Measurements from ENCODE around the gene TUBGCP5. TPM values are rescaled to one million over a fixed set of nuclear protein-coding genes. Genes with fewer than 3 reads are reported as not detected.

TUBGCP5 gene
- total RNA-seq, 4 donors from 2014 or later, result 8.1 to 18.3 (median 14.1) TPM

DNA sequence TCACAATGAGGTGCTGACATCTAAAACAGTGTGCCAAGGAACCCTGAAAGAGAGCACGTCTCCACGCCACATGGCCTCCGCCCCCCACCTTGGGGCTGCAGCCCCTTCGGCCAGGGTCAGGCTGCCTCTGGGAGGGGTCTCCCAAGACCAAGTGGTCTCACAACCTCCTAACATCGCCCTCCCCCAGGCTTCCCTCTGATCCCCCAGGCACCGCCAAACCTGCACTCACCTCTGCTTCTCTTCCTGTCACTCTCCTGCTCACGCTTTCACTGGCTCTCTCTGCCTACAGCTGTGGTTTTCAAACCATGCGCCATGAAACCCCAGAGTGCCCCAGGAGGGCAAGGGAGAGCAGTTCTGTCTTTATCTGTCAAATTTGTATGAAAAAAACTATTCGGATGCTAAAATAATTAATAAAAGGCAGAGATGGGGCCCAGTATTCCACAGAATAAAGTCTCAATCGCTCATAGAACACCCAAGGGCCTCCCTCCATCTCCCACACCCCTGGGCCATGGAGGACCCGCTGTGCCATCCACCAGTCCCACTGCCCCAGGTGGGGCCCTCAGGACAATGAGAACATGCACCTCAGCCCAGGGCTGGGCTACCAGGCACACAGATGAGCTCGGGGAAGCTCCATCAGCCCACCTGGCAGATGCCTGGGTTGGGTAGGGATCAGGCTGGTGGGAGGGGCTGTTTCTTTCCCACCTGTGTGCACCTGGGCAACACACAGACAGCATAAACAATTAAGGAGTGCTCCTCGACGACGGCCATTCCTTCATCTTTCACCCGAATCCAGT is 80.7 kb downstream of the TUBGCP5 start:
- Histone ChIP-seq H3K36me3 (no peaks in the 10 kb centered on the region), H3K4me3 (no peak overlapping the region), H3K9me3 (no peaks in the 10 kb centered on the region), H3K27me3 (no peaks in the 10 kb centered on the region), H3K4me1 (peaks cover 74 to 98% (median 86%) of the 10 kb centered on the region in 4 donors), H3K27ac (replicated peaks in 1 of 4) (no peak overlapping the region)
- TF ChIP-seq POLR2AphosphoS5 (IDR thresholded peaks at IDR 0.05) (no peak), EP300 (IDR thresholded peaks at IDR 0.05) (no peak), POLR2A (IDR thresholded peaks at IDR 0.05; ENCODE audit: low read depth) (no peak)
- TF ChIP-seq, protein P1, sequence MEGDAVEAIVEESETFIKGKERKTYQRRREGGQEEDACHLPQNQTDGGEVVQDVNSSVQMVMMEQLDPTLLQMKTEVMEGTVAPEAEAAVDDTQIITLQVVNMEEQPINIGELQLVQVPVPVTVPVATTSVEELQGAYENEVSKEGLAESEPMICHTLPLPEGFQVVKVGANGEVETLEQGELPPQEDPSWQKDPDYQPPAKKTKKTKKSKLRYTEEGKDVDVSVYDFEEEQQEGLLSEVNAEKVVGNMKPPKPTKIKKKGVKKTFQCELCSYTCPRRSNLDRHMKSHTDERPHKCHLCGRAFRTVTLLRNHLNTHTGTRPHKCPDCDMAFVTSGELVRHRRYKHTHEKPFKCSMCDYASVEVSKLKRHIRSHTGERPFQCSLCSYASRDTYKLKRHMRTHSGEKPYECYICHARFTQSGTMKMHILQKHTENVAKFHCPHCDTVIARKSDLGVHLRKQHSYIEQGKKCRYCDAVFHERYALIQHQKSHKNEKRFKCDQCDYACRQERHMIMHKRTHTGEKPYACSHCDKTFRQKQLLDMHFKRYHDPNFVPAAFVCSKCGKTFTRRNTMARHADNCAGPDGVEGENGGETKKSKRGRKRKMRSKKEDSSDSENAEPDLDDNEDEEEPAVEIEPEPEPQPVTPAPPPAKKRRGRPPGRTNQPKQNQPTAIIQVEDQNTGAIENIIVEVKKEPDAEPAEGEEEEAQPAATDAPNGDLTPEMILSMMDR (IDR thresholded peaks at IDR 0.05), result no peak
- no peak for DNase-seq (ENCODE audit: extremely low spot score)
- intact Hi-C loops (cut with DNase I), result no loop called here
- WGBS, result 91% methylated on average over 14 of the region's 16 CpGs

DNA sequence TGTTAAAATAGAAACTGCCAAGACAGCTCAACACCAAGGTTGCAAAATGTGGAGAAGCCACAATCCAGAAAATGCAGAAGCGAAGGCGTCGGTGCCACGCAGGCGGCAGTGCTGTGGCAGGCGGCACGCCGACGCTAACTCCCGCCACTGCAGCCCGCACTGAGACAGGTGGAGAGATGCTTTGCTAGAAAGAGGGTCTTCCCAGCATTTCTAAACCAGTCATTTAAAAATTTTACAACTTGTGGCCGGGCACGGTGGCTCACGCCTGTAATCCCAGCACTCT is 82.5 kb downstream of the TUBGCP5 start:
- intact Hi-C loops (cut with DNase I), result no loop called here
- H3K27ac ChIP-seq (replicated peaks in 1 of 4), result no peak overlapping the region
- WGBS, result 98% methylated on average over 14 of the region's 14 CpGs
- DNase-seq (ENCODE audit: extremely low spot score), result no peak
- H3K9me3 ChIP-seq, result no peaks in the 10 kb centered on the region
- TF ChIP-seq, protein P1 (IDR thresholded peaks at IDR 0.05), result no peak
- TF ChIP-seq EP300 (IDR thresholded peaks at IDR 0.05), result no peak
- TF ChIP-seq POLR2A (IDR thresholded peaks at IDR 0.05; ENCODE audit: low read depth), result no peak
- no peak for TF ChIP-seq POLR2AphosphoS5 (IDR thresholded peaks at IDR 0.05)
- H3K36me3 ChIP-seq, result no peaks in the 10 kb centered on the region
- H3K4me3 ChIP-seq, result no peak overlapping the region
- H3K27me3 ChIP-seq, result no peaks in the 10 kb centered on the region
- H3K4me1 ChIP-seq, result peaks cover 60 to 96% (median 85%) of the 10 kb centered on the region in 4 donors

DNA sequence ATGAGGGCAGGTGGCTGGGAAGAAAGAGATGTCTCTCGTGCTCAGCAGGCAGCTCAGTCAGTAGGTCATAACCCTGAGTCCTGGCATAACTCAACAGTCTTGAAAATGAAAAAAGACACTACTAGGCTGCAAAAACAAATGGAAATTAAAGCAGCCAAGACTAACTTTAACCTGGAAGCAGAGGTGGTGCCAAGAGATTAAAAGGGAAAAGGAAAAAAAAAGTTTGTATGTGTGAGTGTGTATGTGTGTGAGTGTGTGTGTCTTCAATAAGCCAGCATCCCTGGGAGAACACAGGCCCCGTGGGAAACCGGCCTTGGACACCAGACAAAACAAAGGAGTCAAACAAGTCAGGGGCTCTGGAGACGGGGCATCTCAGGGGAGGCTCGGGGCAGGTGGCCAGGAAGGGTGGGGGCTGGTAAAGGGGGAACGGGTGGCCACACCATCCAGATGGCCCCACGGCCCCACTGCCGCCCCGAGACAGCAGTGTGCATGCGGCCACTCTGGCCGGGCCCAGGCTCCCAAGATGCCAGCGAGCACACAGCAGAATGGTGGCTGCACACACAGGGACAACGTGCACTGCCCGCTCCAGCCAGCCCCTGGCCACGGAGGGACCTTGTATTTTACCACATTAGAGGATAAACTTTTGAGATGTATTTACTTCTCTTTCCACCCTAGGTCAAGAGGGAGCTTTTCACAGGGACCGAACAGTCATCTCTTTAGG is 83.0 kb downstream of the TUBGCP5 start:
- Histone ChIP-seq H3K4me3 (no peak overlapping the region), H3K36me3 (no peaks in the 10 kb centered on the region), H3K4me1 (peaks cover 57 to 96% (median 85%) of the 10 kb centered on the region in 4 donors), H3K27ac (replicated peaks in 1 of 4) (peak overlapping the region in 2 of 4 donors; percentile 7 to 23), H3K27me3 (no peaks in the 10 kb centered on the region), H3K9me3 (no peaks in the 10 kb centered on the region)
- TF ChIP-seq, protein P1 (IDR thresholded peaks at IDR 0.05), result no peak
- TF ChIP-seq EP300 (IDR thresholded peaks at IDR 0.05) (no peak), POLR2AphosphoS5 (IDR thresholded peaks at IDR 0.05) (no peak), POLR2A (IDR thresholded peaks at IDR 0.05; ENCODE audit: low read depth) (no peak)
- DNase-seq (ENCODE audit: extremely low spot score), result no peak
- 47% methylated on average over 15 of the region's 16 CpGs for WGBS
- intact Hi-C loops (cut with DNase I), result no loop called here

GRCh38 chr15:22955544-22956119 is 83.7 kb downstream of the TUBGCP5 start:
- no peak for DNase-seq (ENCODE audit: extremely low spot score)
- no peaks in the 10 kb centered on the region for H3K36me3 ChIP-seq
- 78% methylated on average over 3 of the region's 6 CpGs for WGBS
- H3K9me3 ChIP-seq, result no peaks in the 10 kb centered on the region
- no peaks in the 10 kb centered on the region for H3K27me3 ChIP-seq
- H3K27ac ChIP-seq (replicated peaks in 1 of 4), result peak overlapping the region in 2 of 4 donors; percentile 7 to 23
- no peak overlapping the region for H3K4me3 ChIP-seq
- no peak for TF ChIP-seq POLR2AphosphoS5 (IDR thresholded peaks at IDR 0.05)
- no peak for TF ChIP-seq EP300 (IDR thresholded peaks at IDR 0.05)
- TF ChIP-seq, protein P1 (IDR thresholded peaks at IDR 0.05), result no peak
- TF ChIP-seq POLR2A (IDR thresholded peaks at IDR 0.05; ENCODE audit: low read depth), result no peak
- intact Hi-C loops (cut with DNase I), result no loop called here
- H3K4me1 ChIP-seq, result peaks cover 57 to 96% (median 85%) of the 10 kb centered on the region in 4 donors
